ENCODE results near the gene NCOA5.

NCOA5 gene

DNA sequence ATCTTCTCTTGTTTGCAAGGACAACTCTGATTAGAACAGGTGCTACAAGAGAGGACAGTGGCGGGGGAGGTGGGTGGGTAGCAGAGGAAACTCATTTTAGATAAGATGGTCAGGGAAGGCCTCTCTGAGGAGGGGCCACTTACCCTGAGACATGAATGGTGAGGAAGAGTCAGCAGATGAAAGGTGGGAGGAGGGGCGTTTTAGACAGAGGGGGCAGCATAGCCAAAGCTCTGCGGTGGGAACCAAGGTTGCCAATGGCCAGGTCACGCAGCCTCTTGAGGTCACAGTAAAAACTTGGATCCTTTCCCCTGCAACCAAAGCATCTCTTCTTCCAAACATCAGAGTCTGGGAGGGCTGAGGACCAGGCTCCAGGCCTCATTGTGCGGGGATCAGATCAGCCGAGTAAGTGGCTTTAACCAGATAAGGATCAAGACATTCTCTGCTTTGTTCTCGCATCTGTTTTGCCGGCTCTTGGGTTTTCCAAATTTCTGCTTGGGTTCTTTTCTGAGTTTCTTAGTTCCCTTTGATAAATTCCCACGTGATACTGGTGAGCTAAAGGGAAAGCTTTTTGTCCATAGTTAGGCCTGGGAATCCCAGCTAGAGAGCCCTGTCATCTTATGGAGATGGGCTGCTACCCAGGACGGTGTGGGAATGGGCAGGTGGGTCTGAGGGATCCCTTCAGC is 22.8 kb upstream of the NCOA5 start:
- TF ChIP-seq CTCF (IDR thresholded peaks at IDR 0.05; ENCODE audit: borderline replicate concordance, insufficient read depth, low read depth, low read length), result no peak
- H3K4me3 ChIP-seq (ENCODE audit: low read depth, low read length), result no peak overlapping the region

GRCh38 chr20:46111836-46112212 is 22.1 kb upstream of the NCOA5 start:
- TF ChIP-seq CTCF (IDR thresholded peaks at IDR 0.05; ENCODE audit: borderline replicate concordance, insufficient read depth, low read depth, low read length), result no peak
- H3K4me3 ChIP-seq (ENCODE audit: low read depth, low read length), result no peak overlapping the region

GRCh38 chr20:46111028-46111835 is 21.5 kb upstream of the NCOA5 start:
- no peak overlapping the region for H3K4me3 ChIP-seq (ENCODE audit: low read depth, low read length)
- TF ChIP-seq CTCF (IDR thresholded peaks at IDR 0.05; ENCODE audit: borderline replicate concordance, insufficient read depth, low read depth, low read length), result no peak

DNA sequence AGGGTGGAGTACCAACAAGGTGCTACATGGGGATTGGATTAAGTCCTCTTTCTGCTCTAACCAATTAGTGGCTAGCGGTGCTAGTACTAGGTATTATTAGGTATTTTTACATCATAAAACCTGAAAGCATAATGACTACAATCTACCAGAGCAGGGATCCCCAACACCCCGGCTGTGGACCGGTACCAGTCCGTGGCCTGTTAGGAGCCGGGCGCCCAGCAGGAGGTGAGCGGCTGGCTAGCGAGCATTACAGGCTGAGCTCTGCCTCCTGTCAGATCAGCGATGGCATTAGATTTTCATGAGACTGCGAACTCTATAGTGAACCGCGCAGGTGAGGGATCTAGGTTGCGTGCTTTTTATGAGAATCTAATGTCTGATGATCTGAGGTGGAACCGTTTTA is 19.2 kb upstream of the NCOA5 start:
- no peak overlapping the region for H3K4me3 ChIP-seq (ENCODE audit: low read depth, low read length)
- TF ChIP-seq CTCF (IDR thresholded peaks at IDR 0.05; ENCODE audit: borderline replicate concordance, insufficient read depth, low read depth, low read length), result no peak

- H3K4me3 ChIP-seq (ENCODE audit: low read depth, low read length), result no peak overlapping the region
Measured at GRCh38 chr20:46108435-46108841, 18.7 kb upstream of the NCOA5 start.

GRCh38 chr20:46107061-46107460 is 17.3 kb upstream of the NCOA5 start:
- no peak overlapping the region for H3K4me3 ChIP-seq (ENCODE audit: low read depth, low read length)
- TF ChIP-seq CTCF (IDR thresholded peaks at IDR 0.05; ENCODE audit: borderline replicate concordance, insufficient read depth, low read depth, low read length), result no peak

More at GRCh38 chr20:46108435-46108841, 18.7 kb upstream of the NCOA5 start:
- no peak for TF ChIP-seq CTCF (IDR thresholded peaks at IDR 0.05; ENCODE audit: borderline replicate concordance, insufficient read depth, low read depth, low read length)

DNA sequence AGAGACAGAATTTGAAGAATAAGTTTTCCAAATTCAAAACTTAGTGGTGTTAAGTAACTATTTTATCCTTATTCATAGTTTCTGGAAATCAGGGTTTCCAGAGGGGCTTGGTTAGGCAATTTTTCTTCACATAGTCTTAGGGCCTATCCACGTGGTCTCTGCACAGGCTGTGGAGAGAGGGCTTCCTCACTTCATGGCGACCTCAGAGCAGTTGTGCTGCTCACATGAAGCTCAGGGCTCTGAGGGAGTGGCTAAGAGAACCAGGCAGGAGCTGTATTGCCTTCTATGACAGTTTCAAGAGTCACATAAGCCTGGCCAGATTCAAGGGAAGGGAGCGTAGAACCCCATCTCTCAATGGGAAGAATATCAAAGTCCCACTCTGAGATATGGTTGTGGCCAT is 14.5 kb upstream of the NCOA5 start:
- H3K4me3 ChIP-seq (ENCODE audit: low read depth, low read length), result no peak overlapping the region
- TF ChIP-seq CTCF (IDR thresholded peaks at IDR 0.05; ENCODE audit: borderline replicate concordance, insufficient read depth, low read depth, low read length), result no peak
